GM23248 (cell line): Measurements from ENCODE around the gene REPIN1. TPM values are rescaled to one million over a fixed set of nuclear protein-coding genes. Genes with fewer than 3 reads are reported as not detected.

Source experiments
- DNase-seq: peaks from one replicate; pipeline ENCODE4 v3.0.0-alpha.2; 2015
- H2AFZ ChIP-seq: fragments of 200-600 bp; sonication (generic); 2 replicates; pipeline ENCODE4 v1.6.1; 2016; ENCODE audit warnings: antibody characterized with exemption
- H3F3A ChIP-seq: fragments of 200-600 bp; sonication (generic); 2 replicates; pipeline ENCODE4 v1.6.1; 2016; ENCODE audit warnings: mild to moderate bottlenecking, antibody characterized with exemption, mixed run types; ENCODE audit not compliant: insufficient read depth
- H3K27ac ChIP-seq: fragments of 200-600 bp; sonication (generic); 2 replicates; pipeline ENCODE4 v1.5.1; 2016; ENCODE audit warnings: mild to moderate bottlenecking
- H3K27me3 ChIP-seq: fragments of 200-600 bp; sonication (generic); replicated peaks from 2 replicates; pipeline ENCODE4 v1.6.1; 2016; ENCODE audit warnings: mild to moderate bottlenecking; ENCODE audit not compliant: insufficient read depth
- H3K36me3 ChIP-seq: fragments of 200-600 bp; sonication (generic); 2 replicates; pipeline ENCODE4 v1.6.1; 2016; ENCODE audit warnings: low read depth, mild to moderate bottlenecking
- H3K4me1 ChIP-seq: fragments of 200-600 bp; sonication (generic); 2 replicates; pipeline ENCODE4 v1.6.1; 2016; ENCODE audit warnings: mild to moderate bottlenecking; ENCODE audit not compliant: insufficient read depth
- H3K4me2 ChIP-seq: fragments of 200-600 bp; sonication (generic); one replicate; pipeline ENCODE4 v1.6.1; 2016; ENCODE audit warnings: mild to moderate bottlenecking; ENCODE audit not compliant: unreplicated experiment
- H3K4me3 ChIP-seq: fragments of 200-600 bp; sonication (generic); 2 replicates; pipeline ENCODE4 v1.5.1; 2016; ENCODE audit warnings: mild to moderate bottlenecking
- H3K79me2 ChIP-seq: fragments of 200-600 bp; sonication (generic); 2 replicates; pipeline ENCODE4 v1.6.1; 2016; ENCODE audit warnings: mild to moderate bottlenecking; ENCODE audit not compliant: insufficient read depth
- H3K9ac ChIP-seq: fragments of 200-600 bp; sonication (generic); 2 replicates; pipeline ENCODE4 v1.6.1; 2016; ENCODE audit warnings: mild to moderate bottlenecking
- H3K9me2 ChIP-seq: fragments of 200-600 bp; sonication (generic); 2 replicates; pipeline ENCODE4 v1.6.1; 2016; ENCODE audit warnings: mixed run types, mild to moderate bottlenecking, moderate library complexity; ENCODE audit not compliant: insufficient read depth
- H3K9me3 ChIP-seq: fragments of 200-600 bp; sonication (generic); one replicate; pipeline ENCODE4 v1.6.1; 2017; ENCODE audit warnings: low read depth
- H4K20me1 ChIP-seq: fragments of 200-600 bp; sonication (generic); 2 replicates; pipeline ENCODE4 v1.6.0; 2016; ENCODE audit not compliant: insufficient read depth
- EZH2 ChIP-seq: fragments of 200-600 bp; sonication (generic); IDR thresholded peaks from 2 replicates; pipeline ENCODE4 v1.6.1; 2018; ENCODE audit warnings: antibody characterized with exemption, mild to moderate bottlenecking; ENCODE audit not compliant: insufficient read depth, poor library complexity, severe bottlenecking
- EZH2phosphoT487 ChIP-seq: fragments of 200-600 bp; sonication (generic); IDR thresholded peaks from 2 replicates; pipeline ENCODE4 v1.6.1; 2018; ENCODE audit warnings: antibody characterized with exemption, moderate library complexity, mild to moderate bottlenecking, low read depth; ENCODE audit not compliant: insufficient read depth
- WGBS, 2 experiments: methylation state at CpG; one replicate each; pipeline ENCODE4 v1.1.6; 2015 to 2017; ENCODE audit warnings: low lambda C conversion rate in 2 of 2, low coverage in 1 of 2; ENCODE audit errors: missing lambda C conversion rate in 2 of 2; 5-methylcytosine and 5-hydroxymethylcytosine counted together
- in situ Hi-C: fragments of 300-500 bp; cut with MboI; formaldehyde crosslinking; loops from 2 replicates; pipeline ENCODE4 v1.15.0; 2020
- polyA plus RNA-seq: library from polyadenylated mRNA; unstranded; fragments of >200 nt; fragmentation: Nextera tagmentation; extraction: Ambion mirVana; gene quantifications from 2 replicates; pipeline ENCODE4 v1.2.1, GENCODE V29; 2016
- total RNA-seq: library from RNA; depleted of rRNA; stranded (reverse); fragments of >200 nt; shearing (Covaris generic); gene quantifications from 2 replicates; pipeline ENCODE4 v1.2.3, GENCODE V29; 2014

The REPIN1 gene
- total and polyA plus RNA-seq, 2 experiments from 2014 or later = 17.3 to 48.1 TPM

DNA sequence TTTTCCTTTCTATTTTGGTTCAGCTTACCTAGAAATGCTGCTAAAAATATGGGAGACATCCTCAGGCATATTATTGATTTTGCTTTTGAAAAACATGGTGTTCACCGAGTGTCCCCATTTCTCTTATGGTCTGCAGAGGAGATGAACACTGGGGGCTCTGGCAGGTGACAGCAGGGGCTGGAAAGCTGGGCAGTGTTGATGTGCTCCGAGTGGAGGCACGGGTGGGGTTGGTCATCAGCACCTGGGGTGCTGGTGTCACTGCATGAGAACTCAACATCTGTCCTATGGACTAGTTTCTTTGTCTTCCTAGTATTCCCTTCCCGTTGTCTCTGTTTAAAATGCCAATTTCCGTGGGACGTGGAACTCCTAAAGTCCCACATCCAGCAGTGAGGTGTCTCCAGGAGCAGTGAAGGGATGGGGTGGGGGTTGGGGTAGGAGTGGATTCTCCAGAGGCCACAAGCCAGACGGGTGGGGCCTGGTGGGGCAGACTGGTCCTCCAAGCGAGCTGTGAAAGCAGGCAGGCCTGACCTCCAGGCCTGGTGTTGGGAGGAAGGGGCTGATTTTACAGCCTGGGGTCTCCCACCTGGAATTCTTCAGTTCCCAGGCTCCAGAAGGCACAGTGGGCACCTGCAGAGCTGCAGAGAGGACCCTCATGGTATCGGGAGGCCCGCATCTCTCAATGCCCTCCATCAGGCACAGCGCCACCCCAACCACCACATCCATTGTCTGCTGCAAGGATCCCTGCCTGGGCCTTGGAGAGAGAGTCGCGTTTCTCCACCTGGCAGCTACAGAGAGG, 35.0 kb downstream of the REPIN1 start:
- Histone ChIP-seq H3K27ac (no peak overlapping the region), H2AFZ (peak overlapping the region; percentile 94), H3F3A (no peaks in the 10 kb centered on the region)

DNA sequence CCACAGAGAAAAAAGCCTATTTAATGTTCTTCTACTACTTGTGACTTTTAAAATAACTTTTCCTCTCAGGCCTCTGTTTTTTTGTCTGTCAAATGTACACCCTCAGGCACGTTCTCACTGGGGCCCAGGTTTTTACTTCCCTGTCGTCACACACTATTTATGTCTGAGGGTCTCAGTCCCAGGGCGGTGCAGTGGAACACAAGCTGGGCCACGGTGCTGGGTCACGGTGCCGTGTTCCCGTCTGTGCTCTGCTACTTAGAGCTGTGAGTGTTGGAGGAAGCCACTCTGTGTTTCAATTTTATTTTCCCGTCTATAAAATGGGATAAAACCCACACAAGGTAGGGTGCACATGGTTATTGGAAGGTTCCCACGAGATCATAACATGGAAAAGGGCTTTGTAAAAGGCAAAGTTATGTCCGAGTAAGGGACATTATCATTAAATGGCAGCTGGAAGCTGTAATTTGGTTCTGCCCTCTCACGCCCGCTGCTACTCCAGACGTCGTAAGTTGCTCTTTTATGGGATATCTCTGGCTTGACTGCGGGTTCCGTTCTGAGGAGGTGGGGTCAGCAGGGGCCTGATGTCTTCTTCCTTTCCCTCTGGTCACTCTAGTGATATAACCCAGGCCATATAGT, 35.7 kb downstream of the REPIN1 start:
- H3K4me1 ChIP-seq = peaks cover 26% of the 10 kb centered on the region
- in situ Hi-C loops = no loop called here

More for the DNA sequence above, 35.0 kb downstream of the REPIN1 start:
- Histone ChIP-seq H3K36me3 (no peaks in the 10 kb centered on the region), H4K20me1 (no peaks in the 10 kb centered on the region), H3K4me1 (peaks cover 26% of the 10 kb centered on the region), H3K9me3 (no peaks in the 10 kb centered on the region), H3K9ac (peak overlapping the region; percentile 92; the same call in 1 of the 2 replicates), H3K4me3 (no peak overlapping the region), H3K4me2 (no peak overlapping the region), H3K27me3 (no peaks in the 10 kb centered on the region), H3K79me2 (no peaks in the 10 kb centered on the region), H3K9me2 (no peaks in the 10 kb centered on the region)
- WGBS, 2 experiments = 86 to 89% methylated on average over 13 of the region's 13 CpGs
- DNase-seq = no peak
- TF ChIP-seq EZH2phosphoT487 (no peak), EZH2 (no peak)
- in situ Hi-C loops = no loop called here

DNA sequence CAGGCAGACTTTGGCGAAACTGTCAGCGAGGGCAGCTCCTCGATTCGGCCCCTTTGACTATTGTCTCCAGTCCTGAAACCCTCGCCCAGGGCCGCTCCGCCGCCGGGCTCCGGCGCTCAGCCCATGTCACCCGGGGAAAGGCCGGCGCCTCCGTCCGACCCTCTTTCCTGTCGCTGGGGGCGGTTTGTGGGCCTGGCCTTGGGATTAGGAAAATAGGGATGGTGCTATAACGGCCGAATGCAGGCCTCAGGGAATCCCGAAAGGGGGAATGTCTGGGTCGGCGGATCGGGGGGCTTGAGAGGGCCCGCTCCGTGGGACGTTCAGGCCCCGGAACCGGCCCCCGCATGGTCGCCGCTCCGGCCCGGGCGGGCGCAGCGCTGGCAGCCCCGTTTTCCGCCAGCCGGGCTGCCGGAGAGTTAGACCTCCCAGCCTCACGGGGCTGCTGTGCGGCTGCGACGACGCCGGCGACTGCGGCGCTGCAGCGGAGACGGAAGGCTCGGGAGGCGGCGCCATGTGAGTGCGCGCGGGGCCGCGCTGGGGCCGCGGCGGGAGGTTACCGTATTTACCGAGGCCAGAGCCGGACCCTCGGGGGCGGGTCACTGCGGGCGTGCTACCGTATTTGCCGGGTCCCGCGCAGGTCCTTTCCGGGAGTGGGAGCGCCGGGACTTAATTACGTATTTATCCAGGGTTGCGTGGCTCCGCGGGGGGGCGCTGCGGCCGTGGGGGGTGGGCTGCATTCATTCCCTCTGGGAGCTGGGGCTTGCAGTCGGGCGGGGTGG, 36.4 kb downstream of the REPIN1 start:
- Histone ChIP-seq H3K4me2 (peak overlapping the region; percentile 92), H3K36me3 (no peaks in the 10 kb centered on the region), H3K9me2 (no peaks in the 10 kb centered on the region), H3K9me3 (no peaks in the 10 kb centered on the region), H3K27me3 (no peaks in the 10 kb centered on the region), H3K4me3 (peak overlapping the region; percentile 82), H3K27ac (peak overlapping the region; percentile 60), H3K9ac (peak overlapping the region; percentile 92), H3K4me1 (peaks cover 21% of the 10 kb centered on the region), H4K20me1 (no peaks in the 10 kb centered on the region), H3K79me2 (no peaks in the 10 kb centered on the region), H2AFZ (peak overlapping the region; percentile 94), H3F3A (no peaks in the 10 kb centered on the region)
- in situ Hi-C loops = no loop called here
- TF ChIP-seq EZH2 = no peak
- no peak for TF ChIP-seq EZH2phosphoT487
- WGBS, 2 experiments = 1 to 2% methylated on average over 71 to 78 of the region's 86 CpGs
- DNase-seq = peak; percentile 93

More for the DNA sequence above, 35.7 kb downstream of the REPIN1 start:
- Histone ChIP-seq H3F3A (no peaks in the 10 kb centered on the region), H2AFZ (peak overlapping the region; percentile 94), H3K9ac (peak overlapping the region; percentile 92), H4K20me1 (no peaks in the 10 kb centered on the region), H3K27me3 (no peaks in the 10 kb centered on the region), H3K9me3 (no peaks in the 10 kb centered on the region), H3K9me2 (no peaks in the 10 kb centered on the region), H3K4me2 (peak overlapping the region; percentile 92), H3K4me3 (peak overlapping the region; percentile 82), H3K79me2 (no peaks in the 10 kb centered on the region), H3K36me3 (no peaks in the 10 kb centered on the region), H3K27ac (peak overlapping the region; percentile 60)
- peak; percentile 29 for DNase-seq
- 21 to 23% methylated on average over 16 of the region's 16 CpGs for WGBS, 2 experiments
- no peak for TF ChIP-seq EZH2phosphoT487
- TF ChIP-seq EZH2 = no peak

DNA sequence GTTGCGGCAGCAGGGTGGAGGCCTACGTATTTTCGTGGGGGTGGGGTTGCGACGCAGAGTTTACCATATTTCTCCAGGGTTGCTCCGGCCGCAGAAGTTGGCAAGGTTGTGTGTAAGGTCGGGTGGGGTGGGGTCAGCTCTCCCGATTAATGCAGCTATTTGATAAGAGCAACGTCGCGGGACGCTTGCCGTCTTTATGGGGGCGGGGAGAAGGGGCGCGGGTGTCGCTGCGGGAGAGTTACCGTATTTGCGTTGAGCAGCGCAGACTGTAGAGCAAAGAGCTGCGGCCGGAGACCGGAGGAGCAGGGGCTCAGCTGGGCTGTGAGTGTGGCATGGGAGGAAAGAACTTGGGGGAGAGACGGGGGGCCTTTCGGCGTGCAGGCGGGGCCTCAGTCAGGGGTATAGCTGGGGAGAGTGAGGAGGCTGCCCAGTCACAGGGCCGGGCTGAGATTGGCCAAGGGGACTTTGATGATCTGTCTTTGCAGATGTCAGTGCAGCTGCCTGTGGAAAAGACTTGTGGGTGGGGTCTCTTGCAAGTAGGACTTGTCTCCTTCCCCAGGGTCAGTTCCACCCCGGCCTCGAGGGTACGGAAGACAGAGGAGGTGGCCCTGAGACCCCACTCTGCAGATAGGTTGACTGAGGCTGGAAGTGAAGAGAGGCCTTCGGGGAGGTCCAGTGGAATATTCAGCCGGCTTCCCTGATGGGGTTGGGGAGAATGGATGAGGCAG, 37.1 kb downstream of the REPIN1 start:
- Histone ChIP-seq H3K9me3 (no peaks in the 10 kb centered on the region), H2AFZ (peak overlapping the region; percentile 94), H3K4me1 (peaks cover 15% of the 10 kb centered on the region; the same call in 1 of the 2 replicates), H3F3A (no peaks in the 10 kb centered on the region), H3K4me3 (peak overlapping the region; percentile 82), H4K20me1 (no peaks in the 10 kb centered on the region), H3K27me3 (no peaks in the 10 kb centered on the region), H3K9ac (peak overlapping the region; percentile 92), H3K27ac (no peak overlapping the region), H3K9me2 (no peaks in the 10 kb centered on the region), H3K79me2 (no peaks in the 10 kb centered on the region), H3K4me2 (peak overlapping the region; percentile 92), H3K36me3 (no peaks in the 10 kb centered on the region)
- TF ChIP-seq EZH2phosphoT487 = no peak
- TF ChIP-seq EZH2 = no peak
- 5 to 7% methylated on average over 20 to 35 of the region's 35 CpGs for WGBS, 2 experiments
- peak; percentile 62 for DNase-seq
- in situ Hi-C loops = no loop called here
